GM19328 (cell line): ENCODE data around the gene TNPO2.

ENCODE experiments used
- ATAC-seq: cut with Tn5 transposase; IDR thresholded peaks from one replicate; pipeline ENCODE4 v1.9.1; 2021; ENCODE audit warnings: mild to moderate bottlenecking, moderate library complexity; ENCODE audit not compliant: unreplicated experiment

The TNPO2 gene

GRCh38 chr19:12723641-12724426, at the start of gene TNPO2:
Gene TNPO2 (minus strand): TSS chr19:12723932. CDS start chr19:12720977, 2,955 bp downstream.
- ATAC-seq: no peak

DNA sequence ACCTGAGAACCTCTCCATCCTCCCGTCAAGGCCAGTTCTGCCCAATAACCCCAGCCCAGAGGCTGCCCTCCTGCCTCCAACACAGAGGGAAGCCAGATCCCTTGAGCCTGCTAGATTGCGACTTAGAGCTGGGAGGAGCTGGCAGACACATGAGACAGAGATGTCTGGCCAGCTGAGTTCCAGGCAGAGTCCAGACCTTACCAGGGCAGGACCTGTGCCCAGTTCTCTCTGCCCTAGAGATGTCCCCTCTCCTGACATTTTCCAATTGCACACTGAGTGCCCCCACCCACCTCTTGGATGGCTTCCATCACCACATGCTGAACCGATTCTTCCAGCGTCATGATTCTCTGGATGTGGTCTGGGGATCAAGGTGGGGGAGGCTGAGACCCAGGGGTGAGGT, 48.6 kb upstream of the TNPO2 start:
- no peak for ATAC-seq

DNA sequence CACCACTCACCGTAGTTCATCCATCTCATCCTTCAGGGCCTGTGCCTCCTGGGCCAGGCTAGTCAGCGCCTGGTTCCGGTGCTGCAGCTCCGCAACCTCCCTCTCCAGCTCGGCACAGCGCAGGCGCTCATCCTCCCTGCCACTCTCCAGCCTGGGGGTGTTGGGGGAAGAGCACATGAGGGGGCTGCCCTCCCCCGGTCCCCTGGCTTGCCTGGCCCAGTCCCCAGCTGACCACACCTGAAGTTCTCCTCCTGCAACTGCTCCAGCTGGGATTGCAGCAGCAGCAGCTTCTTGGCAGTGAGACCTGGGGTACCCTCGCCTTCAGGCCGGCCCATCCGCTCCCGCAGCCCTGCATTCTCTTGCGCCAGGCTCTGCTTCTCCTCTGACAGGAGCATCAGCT, 47.2 kb upstream of the TNPO2 start:
- ATAC-seq: no peak

- no peak for ATAC-seq
Measured at GRCh38 chr19:12769689-12770088, 46.0 kb upstream of the TNPO2 start.

DNA sequence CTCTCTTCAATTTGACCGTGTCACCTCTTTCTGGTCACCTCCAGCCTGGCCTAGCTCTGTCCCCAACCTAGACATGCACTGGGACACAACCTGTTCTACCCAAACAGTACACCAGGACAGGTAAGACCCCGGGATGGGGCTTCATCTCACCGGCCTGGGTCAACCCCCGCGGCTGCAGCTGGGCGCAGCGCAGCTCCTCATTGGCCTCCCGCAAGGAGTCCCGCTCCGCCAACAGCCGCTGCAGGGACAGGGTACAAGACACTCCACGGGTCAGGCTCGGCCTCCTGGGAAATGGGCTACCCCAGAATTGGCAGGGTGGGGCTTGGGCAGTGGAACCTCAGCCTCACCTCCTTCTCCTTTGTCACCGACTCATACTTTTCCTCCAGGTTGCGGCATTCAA, 43.9 kb upstream of the TNPO2 start:
- ATAC-seq: no peak

GRCh38 chr19:12767150-12767549, 43.4 kb upstream of the TNPO2 start:
- no peak for ATAC-seq

GRCh38 chr19:12766051-12766521, 42.4 kb upstream of the TNPO2 start:
- no peak for ATAC-seq

DNA sequence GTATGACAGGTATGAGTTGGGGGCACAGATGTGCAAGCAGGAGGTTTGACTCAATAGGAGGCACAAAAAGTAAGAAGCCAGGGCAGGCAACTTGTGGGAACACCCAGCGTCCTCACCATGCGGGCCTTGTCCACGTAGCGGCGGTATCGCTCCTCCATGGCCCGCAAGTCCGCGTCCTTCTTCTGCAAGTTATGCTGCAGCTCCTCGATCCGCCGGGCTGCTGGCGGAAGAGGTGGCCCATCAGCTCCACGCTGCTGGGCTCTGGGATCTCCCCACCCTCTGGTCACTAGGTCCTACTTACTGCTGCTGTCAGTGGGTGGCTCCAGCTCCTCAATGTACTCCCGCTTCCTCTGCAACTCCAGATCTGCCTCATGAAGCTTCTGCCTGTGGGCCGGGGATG, 41.0 kb upstream of the TNPO2 start:
- no peak for ATAC-seq

- no peak for ATAC-seq
Measured at GRCh38 chr19:12763100-12763499, 39.4 kb upstream of the TNPO2 start.

GRCh38 chr19:12759686-12760085, 36.0 kb upstream of the TNPO2 start:
- no peak for ATAC-seq

DNA sequence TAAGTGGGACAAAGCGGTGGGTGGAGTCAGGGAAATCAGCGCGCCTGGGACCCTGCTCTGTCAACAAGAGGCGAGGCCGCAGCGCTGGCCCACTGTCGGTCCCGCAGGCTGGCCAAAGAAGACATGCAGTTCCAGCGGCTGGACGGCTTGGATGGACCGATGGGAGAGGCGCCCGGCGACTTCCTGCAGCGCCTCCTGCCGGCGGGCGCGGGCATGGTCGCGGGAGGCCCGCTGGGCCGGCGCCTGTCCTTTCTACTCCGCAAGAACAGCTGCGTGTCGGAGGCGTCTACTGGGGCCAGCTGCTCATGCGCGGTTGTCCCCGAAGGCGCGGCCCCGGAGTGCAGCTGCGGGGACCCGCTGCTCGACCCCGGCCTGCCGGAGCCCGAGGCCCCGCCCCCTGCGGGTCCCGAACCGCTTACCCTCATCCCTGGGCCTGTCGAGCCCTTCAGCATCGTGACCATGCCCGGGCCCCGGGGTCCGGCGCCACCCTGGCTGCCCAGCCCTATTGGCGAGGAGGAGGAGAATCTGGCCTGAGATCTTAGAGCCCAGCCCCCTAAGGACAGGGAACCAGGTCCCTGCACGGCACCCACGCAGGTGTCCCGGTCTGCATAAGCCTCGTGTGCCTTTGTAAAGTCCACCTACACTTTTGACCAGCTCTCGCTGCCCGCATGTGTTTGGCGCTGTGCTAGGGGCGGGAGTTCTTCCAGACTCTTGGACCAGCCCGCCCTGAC, 34.0 kb upstream of the TNPO2 start:
- no peak for ATAC-seq

GRCh38 chr19:12756150-12756883, 32.6 kb upstream of the TNPO2 start:
- ATAC-seq: no peak

DNA sequence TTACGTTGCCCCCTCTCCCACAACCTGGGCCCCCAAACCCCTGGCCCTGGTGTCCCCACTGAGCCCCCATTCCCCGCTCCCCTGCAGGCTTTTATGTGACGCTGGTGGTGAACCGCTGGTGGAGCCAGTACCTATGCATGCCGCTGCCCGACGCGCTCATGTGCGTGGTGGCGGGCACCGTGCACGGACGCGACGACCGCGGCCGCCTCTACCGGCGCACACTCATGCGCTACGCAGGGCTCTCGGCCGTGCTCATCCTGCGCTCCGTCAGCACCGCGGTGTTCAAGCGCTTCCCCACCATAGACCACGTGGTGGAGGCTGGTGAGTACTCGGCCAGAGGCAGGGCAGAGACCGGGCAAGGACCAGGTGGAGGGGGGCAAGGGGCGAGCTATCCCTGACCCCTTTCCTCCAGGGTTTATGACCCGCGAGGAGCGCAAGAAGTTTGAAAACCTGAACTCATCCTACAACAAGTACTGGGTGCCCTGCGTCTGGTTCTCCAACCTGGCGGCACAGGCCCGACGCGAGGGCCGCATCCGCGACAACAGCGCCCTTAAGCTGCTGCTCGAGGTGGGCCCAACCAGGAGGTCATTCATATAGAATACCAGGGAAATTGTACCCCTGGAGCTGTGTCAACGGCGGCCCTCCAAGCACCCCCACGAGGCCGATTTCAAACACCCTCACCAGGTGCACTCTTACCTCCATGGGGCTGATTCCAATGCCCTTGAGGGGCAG, 30.9 kb upstream of the TNPO2 start:
- no peak for ATAC-seq

DNA sequence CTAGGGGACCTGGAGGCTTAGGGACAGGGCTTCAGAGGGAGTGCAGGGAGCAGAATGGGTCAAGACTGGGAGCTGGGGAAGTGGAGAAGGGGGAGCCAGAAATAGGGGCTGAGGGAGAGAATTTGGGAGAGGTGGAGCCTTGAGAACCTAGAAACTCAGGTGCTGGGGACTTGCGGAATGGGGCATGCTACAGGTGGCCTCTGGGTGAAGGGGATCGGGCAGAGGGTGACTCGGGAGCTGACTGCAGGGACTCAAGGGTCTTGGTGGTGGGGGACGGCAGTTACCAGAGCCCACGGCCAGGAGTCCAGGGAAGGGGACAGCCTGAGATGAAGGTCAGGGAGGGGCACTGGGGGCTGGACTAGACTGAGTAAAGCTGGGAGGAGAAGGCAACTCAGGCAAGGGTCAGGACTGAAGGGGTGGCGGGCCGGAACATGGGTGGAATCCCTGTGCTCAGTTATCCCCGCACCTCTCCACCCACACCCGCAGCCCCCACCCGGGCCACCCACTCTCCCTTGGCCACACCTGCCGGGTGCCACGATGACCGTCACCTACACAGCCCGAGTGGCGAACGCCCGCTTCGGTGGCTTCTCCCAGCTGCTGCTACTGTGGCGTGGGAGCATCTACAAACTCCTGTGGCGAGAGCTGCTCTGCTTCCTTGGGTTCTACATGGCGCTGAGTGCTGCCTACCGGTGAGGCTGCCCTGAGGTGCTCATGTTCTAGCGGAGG, 28.5 kb upstream of the TNPO2 start:
- no peak for ATAC-seq

DNA sequence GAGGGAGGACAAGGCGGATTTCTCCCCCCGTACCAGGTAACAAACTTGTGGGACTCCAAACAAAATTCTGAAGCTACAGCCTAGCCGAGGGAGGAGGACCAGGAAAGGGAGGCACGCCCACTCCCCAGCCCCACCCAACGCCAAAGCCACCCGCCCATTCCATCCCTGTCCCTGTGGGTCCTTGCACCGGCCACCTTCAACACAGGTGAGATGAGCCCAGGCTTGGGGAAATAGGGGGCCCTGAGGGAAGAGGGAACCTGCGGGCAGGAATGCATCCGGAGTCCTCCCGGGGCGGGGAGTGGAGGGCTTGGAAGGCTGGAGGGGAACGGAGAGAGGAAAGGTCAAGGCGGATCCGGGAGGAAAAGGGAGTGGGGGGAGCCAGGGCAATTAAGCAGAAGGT, 27.9 kb upstream of the TNPO2 start, which contains the start of gene BEST2:
BEST2 (plus strand) TSS at position 157 of the 400 bp plus-strand sequence. CDS start 802 bp downstream, outside the sequence.
- no peak for ATAC-seq

- ATAC-seq: no peak
Measured at GRCh38 chr19:12750851-12751250, 27.1 kb upstream of the TNPO2 start.

- ATAC-seq: no peak
Measured at GRCh38 chr19:12749938-12750521, 26.3 kb upstream of the TNPO2 start.

DNA sequence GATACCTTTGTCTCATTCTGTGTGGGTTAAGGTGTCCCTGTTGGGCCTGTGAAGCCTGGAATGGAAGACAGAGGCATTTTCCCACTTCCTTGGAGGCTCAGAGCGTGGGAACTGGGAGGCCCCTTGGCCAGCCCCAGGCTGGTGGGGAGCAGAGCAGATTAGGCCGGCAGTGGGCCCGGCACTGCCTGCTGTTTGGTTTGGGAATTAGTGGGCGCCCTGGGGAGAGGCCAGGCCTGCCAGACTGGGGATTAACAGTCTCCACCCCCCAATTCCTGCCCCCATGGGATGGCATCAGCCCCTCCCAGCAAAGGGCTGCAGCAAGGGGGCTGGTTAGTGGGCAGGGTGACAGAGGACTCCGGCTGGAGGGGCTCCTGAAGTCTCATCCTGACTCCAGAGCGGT, 24.8 kb upstream of the TNPO2 start:
- no peak for ATAC-seq

GRCh38 chr19:12745166-12745897, 21.6 kb upstream of the TNPO2 start:
- ATAC-seq: no peak
